22Rv1 (cell line): ENCODE data around the gene INTS6.

ENCODE experiments used
- ZFX ChIP-seq: fragments of 450-650 bp; IDR thresholded peaks from 2 replicates; pipeline ENCODE4 v1.6.1; 2017; ENCODE audit warnings: antibody characterized with exemption, borderline replicate concordance
- TF ChIP-seq, protein P1 (sequence below): fragments of 450-650 bp; IDR thresholded peaks from 2 replicates; pipeline ENCODE4 v1.5.1; 2017; ENCODE audit warnings: mild to moderate bottlenecking

- TF ChIP-seq, protein P1, sequence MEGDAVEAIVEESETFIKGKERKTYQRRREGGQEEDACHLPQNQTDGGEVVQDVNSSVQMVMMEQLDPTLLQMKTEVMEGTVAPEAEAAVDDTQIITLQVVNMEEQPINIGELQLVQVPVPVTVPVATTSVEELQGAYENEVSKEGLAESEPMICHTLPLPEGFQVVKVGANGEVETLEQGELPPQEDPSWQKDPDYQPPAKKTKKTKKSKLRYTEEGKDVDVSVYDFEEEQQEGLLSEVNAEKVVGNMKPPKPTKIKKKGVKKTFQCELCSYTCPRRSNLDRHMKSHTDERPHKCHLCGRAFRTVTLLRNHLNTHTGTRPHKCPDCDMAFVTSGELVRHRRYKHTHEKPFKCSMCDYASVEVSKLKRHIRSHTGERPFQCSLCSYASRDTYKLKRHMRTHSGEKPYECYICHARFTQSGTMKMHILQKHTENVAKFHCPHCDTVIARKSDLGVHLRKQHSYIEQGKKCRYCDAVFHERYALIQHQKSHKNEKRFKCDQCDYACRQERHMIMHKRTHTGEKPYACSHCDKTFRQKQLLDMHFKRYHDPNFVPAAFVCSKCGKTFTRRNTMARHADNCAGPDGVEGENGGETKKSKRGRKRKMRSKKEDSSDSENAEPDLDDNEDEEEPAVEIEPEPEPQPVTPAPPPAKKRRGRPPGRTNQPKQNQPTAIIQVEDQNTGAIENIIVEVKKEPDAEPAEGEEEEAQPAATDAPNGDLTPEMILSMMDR: no peak
- TF ChIP-seq ZFX: no peak
These were observed 547 bp upstream of the INTS6 start for GRCh38 chr13:51453207-51453958.
